LNCAP (cell line): ENCODE measurements around the gene SMIM45.

Experiments
- TF ChIP-seq, protein P1 (sequence below): fragments of 450-650 bp; IDR thresholded peaks from 2 replicates; pipeline ENCODE4 v1.5.1; 2017; ENCODE audit warnings: mild to moderate bottlenecking

SMIM45 gene

DNA sequence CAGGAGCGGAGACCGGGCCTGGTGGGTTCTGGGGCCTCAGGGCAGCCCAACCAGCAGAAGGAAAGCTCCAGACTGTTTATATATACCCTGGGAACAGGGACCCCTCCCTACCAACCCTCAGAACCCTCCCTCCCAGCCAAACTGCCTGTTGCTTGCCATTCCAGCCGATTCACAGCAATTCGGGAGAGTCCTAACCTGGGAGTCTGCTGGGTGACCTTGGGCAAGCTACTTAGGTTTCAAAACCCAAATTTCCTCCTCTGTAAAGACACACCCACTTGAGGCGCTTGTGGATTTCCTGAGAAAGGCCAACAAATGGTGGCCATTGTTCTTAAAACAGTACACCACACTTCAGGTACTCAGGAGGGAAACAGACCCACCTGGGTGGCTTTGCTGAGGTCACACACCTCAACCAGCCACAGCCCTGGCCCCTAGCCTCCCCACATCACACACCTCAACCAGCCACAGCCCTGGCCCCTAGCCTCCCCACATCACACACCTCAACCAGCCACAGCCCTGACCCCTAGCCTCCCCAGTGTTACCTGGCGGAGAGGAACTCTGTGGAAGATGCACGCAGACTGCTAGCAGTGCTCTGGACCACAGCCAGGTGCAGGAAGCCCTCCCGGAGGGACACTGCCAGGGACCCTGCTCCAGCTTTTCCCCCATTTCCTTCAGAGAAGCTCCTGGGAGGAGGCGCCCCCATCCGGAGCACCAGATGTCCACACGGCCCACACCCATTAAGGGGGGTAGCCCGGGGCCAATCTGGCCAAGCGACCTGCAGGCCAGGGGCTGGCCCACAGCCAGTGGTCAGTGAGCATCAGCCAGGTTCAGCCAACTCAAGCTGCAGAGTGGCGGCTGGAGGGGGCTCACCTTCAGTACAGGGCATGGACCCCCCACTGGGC lies 43.3 kb upstream of the SMIM45 start:
- TF ChIP-seq, protein P1, sequence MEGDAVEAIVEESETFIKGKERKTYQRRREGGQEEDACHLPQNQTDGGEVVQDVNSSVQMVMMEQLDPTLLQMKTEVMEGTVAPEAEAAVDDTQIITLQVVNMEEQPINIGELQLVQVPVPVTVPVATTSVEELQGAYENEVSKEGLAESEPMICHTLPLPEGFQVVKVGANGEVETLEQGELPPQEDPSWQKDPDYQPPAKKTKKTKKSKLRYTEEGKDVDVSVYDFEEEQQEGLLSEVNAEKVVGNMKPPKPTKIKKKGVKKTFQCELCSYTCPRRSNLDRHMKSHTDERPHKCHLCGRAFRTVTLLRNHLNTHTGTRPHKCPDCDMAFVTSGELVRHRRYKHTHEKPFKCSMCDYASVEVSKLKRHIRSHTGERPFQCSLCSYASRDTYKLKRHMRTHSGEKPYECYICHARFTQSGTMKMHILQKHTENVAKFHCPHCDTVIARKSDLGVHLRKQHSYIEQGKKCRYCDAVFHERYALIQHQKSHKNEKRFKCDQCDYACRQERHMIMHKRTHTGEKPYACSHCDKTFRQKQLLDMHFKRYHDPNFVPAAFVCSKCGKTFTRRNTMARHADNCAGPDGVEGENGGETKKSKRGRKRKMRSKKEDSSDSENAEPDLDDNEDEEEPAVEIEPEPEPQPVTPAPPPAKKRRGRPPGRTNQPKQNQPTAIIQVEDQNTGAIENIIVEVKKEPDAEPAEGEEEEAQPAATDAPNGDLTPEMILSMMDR: no peak

DNA sequence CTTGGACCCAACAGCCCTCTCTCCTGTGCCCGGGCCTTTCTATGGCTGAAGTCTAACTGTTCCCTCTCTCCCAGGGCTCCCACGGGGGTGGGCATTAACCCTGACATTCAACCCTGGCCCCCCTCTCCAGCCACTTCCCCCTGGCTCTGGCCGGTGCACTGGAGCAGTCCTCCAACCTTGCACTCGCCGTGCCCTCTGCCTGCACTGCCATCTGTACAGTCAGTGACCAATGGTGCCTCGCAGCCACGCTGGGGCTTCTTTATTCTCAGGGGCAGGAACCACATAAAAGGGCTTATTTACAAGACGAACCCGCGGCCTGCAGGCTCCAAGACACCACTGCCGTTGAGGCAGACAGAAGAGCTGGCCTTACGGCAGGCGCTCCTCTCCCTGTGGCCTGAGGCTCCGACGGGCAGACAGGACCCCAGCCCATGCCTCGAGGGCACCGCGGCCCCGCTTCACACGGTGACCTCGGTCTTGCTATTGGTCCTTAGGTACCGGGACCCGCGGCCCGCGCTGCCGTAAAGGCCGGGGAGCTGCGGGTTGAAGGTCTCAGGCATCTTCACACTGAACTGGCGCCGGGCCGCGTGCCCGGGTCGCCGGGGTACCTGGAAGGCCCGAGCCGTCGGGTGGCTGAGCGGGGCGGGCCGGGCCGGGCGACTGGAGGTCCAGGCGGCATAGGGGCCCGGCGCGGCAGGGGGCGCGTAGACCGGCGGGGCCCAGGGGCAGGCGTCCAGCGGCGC lies 42.5 kb upstream of the SMIM45 start:
- TF ChIP-seq, protein P1: no peak

DNA sequence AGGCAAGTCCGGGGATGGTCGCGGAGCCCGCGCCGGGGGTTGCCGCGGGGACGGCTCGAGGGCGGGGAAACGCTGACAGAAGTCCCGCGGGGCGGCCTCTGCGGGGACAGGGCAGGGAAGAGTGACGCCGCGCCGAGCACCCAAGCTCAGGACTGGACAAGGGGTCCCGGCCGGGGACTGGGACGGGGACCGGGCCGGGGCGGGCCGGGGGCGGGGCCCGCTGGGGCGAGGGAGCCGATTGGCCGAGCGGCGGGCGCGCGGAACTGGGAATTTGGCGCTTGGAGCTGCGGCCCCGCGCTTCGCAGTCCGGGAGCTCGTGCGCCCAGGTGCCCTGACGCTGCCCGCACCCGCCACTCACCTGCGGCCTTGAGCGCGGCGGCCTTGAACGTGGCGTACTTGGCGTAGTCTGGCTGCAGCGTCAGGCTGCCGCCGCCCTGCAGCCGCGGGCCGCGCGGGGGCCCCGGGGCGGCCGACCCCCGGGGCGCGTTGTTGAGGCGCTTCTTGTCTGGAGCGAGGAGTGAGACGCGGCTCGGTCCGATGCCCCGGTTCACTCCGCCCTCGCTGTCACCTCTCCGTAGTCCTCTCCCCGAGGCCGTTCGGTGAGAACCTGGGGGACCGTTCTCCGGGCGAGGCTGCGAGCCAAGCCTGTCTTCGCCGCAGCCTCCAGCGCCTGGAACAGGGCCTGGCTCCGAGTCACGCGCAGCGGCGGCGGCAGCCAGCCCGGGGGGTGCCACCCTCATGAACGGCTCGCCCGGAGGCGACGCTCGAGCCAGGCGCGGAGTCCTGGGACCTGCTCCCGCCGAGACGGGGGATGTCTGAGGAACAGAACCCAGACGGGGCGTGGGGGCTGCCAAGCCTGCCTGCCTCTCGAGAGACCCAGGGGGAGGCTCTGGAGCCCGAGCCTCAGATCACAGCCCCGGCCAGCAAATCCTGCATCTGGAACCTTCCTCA lies 41.6 kb upstream of the SMIM45 start:
- TF ChIP-seq, protein P1: no peak

DNA sequence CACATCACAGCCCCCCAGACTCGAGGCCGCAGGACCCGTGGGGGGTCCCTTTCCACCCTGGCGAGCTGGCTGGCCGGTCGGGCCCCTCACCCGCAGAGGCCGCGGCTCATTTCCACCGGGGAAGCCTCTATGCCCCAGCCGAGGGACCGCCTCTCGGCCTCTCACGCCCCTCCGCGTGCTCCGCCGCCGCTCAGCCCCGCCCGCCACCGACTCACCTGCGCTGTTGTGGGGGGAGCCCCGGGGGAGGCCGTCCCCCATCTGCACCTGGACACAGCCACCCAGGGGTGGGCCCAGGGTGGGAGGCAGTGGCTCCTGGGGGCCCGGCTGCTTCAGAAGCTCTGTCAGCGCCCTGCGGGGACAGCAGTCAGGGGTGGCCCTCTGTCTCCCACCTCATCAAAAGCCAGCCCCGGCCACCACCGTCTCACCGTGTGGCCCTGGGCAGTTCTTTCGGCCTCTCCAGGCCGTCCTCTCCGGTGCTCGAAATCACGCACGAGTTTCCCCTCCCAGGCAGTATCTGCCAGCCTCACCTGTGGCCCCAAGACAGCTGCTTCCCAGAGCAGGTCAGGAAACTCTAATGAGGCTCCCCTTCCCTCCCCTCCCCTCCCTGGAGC lies 40.8 kb upstream of the SMIM45 start:
- TF ChIP-seq, protein P1: no peak

DNA sequence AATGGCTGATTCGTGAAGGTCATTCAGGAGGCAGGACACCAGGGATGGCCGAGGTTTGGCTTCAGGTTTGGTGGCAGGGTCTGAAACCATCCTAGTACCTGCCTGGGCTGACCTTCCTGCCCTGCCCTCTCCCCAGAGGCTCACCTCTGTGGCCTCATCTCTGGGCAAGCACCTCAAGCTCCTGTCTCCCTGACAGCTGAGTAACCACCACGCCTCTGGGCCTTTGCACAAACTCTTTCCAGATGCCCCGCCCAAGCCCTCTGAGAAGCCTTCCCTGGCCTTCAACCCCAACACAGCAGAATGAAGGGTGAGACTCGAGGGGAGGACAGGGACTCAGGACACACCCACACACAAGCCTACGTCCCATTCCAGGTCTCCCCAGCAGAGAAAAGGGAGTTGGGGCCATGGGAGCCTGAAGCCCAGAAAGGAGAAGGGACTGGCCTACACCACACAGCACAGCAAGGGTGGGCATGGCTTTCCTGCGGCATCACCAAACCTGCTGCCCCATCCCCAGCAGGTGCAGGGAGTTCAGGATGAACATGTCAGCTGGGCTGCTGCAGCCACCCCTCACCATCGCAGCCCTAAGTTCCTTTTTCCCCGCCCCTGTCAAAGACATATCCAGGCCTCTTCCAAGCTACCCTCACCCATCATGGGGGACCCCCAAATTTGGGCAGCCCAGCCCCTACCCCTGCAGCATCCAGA lies 39.5 kb upstream of the SMIM45 start:
- TF ChIP-seq, protein P1: no peak

DNA sequence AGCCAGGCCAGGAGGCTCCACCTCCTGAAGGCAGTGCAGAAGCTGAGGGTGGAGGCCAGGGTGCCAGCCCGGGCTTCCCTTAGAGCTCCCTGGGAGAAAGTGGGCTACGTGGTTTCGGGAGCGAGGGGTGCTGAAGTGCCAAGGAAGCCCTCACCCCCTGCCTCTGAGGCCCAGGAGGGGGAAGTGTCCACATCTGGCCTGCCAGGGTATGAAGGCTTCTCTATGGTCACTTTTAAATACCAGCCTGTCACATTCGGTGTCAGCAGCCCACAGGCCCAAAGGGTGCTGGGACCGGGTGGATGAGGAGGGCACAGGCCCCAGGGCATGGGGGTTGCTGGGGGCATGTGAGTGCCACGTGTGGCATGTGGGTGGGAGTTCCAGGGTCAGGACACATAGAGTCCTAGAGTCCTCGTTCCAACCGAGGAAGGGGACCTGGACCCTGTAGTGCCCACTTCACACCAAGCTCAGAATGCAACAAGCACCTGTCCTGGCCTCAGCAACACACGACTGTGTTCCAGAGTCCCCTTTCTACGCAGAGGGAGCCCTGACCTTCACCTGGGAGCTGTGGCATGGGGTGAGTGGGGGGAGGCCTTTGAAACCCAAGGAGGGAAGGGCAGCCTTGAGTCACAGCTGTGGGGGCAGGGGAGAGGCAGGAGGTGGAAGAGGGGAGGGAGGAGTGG lies 38.8 kb upstream of the SMIM45 start:
- TF ChIP-seq, protein P1: no peak
